ENCODE results near the gene WDHD1. TPM values are rescaled to one million over a fixed set of nuclear protein-coding genes. Genes with fewer than 3 reads are reported as not detected.
"Not testable (repeated sequence)": the region's sequence is repeated elsewhere in the genome, so short reads cannot be mapped to it uniquely, and the experiment has no call there.

The WDHD1 gene, protein sequence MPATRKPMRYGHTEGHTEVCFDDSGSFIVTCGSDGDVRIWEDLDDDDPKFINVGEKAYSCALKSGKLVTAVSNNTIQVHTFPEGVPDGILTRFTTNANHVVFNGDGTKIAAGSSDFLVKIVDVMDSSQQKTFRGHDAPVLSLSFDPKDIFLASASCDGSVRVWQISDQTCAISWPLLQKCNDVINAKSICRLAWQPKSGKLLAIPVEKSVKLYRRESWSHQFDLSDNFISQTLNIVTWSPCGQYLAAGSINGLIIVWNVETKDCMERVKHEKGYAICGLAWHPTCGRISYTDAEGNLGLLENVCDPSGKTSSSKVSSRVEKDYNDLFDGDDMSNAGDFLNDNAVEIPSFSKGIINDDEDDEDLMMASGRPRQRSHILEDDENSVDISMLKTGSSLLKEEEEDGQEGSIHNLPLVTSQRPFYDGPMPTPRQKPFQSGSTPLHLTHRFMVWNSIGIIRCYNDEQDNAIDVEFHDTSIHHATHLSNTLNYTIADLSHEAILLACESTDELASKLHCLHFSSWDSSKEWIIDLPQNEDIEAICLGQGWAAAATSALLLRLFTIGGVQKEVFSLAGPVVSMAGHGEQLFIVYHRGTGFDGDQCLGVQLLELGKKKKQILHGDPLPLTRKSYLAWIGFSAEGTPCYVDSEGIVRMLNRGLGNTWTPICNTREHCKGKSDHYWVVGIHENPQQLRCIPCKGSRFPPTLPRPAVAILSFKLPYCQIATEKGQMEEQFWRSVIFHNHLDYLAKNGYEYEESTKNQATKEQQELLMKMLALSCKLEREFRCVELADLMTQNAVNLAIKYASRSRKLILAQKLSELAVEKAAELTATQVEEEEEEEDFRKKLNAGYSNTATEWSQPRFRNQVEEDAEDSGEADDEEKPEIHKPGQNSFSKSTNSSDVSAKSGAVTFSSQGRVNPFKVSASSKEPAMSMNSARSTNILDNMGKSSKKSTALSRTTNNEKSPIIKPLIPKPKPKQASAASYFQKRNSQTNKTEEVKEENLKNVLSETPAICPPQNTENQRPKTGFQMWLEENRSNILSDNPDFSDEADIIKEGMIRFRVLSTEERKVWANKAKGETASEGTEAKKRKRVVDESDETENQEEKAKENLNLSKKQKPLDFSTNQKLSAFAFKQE
- total RNA-seq, result 1.3 TPM

DNA sequence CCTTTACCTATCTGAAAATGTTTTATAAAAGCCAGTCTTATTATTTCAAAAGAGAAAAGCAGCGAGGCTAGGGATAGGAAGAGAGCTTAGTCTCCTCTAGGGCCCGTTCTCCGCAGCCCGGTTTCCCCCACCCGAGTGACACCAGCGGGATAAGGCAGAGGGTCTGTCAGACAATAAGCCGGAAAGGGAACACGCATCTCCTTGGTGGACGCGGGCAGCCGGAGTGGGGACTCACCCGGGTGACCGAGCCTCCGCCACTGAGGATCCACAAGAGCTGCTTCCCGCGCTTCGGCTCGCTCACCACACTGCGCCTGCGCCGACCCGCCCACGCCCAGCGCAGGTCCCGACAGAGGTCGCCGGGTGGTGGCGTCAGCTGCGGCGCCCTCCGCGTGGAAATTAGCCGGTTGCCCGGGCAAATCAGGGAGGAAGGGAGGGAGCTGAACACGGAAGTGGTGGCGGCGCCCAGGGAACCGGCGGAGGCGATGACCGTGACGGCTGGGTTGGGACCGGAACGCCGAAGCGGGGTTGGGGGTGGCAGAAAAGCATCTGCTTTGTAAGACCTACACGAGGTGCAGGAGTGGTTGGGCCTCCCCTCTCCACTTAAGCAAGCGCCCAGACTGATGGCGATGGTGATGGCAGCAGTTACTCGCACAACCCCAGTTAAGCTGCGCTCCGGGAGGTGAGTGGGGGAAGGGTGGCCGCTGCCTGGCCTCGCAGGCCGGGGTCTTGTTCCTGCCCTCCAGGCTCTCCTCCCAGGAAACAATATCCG, at the start of gene WDHD1, which contains the start of gene SOCS4:
TSS of gene WDHD1 (minus strand) at position 307 of the 769 bp plus-strand sequence. CDS start 312 bp downstream, outside the sequence.
TSS of gene SOCS4 (plus strand) at position 444 of the 769 bp plus-strand sequence. CDS start 15,806 bp downstream, outside the sequence.
- DNase-seq (ENCODE audit: low spot score) (peak; percentile 97), ATAC-seq (peak; percentile 99)

DNA sequence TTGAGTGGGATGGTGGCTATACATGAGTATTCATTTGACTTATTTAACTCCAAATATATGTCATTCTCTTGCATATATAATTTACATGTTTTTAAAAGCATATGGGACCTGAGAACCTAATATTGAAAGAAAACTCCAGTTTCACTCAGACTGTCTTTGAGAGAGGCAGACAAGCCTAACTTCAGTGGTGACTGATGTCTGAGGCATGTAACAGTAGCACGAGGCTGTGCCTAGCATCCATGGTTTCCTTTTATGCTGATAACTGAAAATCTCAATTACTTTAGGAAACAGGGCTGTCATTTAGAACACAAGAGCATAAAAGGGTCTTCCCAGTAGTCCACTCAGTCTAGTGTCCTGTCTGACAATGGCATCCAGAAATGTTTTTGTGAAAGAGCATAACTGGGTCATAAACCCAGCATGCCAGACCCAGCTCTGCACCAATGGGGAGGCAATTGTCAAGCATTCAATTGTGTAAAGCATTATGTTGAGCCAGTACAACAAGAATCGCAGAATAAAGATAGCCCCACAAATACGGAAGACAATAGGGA, 48.8 kb upstream of the WDHD1 start:
- ATAC-seq (no peak), DNase-seq (ENCODE audit: low spot score) (no peak)

DNA sequence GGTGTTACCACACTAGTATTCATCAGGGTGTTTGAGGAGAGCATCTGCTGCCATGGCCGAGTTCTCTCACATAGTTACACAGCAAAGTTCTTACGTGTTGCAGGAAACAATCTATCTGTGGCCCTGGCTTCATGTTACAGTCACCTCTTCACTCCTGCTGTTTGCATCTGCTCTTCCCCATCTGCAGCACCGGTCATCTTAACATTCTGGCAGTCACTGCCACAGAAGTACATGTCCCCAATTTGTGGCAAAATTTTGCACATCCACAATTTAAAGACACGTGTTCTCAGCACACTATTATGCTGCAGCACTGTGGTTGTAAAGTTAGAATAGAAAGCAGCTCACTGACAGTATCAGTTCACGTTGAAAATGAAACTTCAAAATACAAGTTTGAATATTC, 47.8 kb upstream of the WDHD1 start:
- no peak for ATAC-seq
- DNase-seq (ENCODE audit: low spot score), result no peak

DNA sequence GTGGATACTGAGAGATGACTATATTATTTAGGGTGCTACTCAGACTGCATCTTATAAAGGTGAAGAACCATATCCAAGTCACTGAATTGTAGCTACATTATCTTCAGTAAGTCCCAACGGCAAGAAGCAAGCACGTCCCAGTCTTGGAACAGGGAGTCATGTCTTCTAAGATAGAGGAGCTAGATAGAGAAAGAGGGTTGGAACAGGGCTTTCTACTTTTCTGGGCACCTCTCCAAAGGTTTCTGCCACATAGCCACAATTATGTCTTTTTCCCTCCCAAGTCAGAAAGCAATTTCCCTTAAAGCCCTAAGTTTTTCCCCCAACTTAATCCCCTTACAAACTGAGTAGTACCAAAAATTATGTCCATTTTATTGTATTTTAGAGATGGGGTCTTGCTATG, 47.0 kb upstream of the WDHD1 start:
- ATAC-seq, result no peak
- no peak for DNase-seq (ENCODE audit: low spot score)

DNA sequence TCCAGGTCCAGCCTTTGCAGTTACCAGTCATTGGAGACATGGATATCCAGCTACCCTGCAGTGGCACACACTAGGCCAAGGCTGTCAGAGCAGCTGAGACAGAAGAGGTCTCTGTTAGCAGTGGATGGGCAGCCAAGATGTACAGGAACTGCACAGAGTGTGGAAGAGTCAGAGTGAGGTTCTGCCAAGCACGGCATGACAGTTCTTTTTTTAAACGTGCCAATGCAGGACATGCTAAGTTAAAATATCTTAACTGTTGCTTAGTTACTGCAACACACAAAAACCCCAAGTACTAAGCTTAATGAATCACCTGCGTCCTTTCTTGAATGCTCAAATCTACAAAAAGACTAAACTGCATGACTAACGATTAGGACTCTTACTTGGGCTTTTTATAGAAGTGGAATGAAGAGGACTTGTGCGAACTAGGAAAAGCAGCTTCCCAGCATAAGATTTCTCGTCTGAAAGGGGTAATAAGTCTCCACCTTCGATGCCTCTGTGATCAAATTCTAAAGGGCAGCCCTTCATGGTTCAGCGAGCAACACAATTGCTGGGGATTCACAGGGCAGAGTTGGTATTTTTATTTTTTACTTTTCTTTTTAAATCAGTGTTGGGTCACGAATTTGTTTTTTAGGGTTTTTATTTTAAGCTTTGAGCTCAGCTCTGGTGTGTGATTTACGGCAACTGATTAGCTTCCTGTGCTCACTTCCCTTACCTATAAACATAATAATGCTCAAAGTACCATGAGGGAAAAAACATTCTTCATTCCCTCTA, 45.2 kb upstream of the WDHD1 start:
- ATAC-seq, result no peak

DNA sequence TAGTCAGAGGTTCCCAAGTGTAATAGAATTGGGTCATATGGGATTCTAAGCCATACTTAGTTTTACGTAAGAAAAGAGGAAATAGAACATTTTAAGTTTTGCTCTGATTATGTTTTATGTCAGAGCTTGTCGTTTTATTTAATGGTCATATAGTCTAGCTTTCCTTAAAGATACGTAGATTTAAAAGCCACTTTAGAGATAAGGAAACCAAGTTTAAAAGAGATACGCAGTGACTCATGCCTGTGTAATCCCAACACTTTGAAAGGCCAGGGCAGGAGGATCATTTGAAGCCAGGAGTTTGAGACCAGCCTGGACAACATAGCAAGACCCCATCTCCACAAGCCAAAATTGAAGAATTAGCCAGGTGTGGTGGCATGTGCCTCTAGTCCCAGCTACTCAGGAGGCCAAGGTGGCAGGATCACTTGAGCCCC, 44.1 kb upstream of the WDHD1 start:
- DNase-seq (ENCODE audit: low spot score) (no peak), ATAC-seq (no peak)

More for the DNA sequence above, 45.2 kb upstream of the WDHD1 start:
- DNase-seq (ENCODE audit: low spot score), result no peak

DNA sequence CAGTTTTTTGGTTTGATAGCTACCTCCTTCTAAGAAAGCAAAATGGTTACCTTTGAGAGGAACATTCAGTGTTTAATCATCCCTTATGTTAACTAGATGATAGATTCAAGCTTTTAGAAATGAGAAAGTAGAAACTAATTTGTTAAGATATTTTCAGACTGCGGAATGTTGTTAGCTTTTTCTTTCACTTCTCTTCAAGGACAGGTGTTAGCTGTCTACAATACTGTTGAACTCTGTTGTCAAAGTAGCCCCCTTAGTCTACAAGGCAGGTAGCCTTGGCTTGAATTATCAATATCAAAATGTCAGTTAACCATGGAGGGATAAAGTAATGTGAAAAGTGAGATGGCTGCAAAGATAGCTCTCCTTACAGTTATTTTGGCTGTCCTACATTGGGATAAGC, 39.3 kb upstream of the WDHD1 start:
- ATAC-seq, result no peak
- no peak for DNase-seq (ENCODE audit: low spot score)

DNA sequence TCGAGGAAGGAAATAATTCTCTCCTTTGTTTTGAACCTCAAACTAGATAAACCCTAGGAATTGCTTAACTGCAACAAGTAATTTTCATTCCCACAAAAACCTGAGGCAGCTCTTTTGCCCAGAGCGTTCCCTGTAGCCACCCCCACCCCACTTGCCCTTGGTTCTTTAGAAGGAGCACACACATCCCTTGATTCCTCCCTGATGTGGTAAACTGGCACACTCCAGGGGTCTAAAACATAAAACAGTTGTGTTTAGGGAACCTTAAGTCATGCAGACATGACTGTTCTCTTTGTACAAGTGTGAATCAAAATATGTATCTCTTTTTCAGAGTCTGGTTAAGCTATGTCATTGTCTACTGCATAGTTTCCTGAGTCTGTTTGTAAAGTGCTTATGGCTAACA, 38.5 kb upstream of the WDHD1 start:
- DNase-seq (ENCODE audit: low spot score) (no peak), ATAC-seq (no peak)

DNA sequence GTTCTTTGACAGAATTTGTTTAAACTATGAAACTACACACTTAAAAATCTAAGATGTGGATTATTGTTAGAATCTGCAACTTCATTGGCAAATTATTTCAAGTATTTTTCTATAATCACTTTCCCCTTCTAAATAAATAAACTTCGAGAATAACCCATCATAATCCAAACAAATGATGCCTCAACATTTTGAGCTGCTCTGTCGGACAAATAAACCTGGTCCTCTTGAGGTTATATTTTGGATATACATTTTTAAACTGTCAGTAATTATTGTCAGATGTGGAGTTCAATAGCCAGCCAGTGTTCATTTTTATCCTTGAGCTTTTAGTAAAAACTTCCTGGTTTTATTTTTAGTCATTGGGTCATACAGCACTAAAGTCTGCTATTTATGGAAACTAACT, 38.0 kb upstream of the WDHD1 start:
- DNase-seq (ENCODE audit: low spot score); ATAC-seq: not testable (repeated sequence)

DNA sequence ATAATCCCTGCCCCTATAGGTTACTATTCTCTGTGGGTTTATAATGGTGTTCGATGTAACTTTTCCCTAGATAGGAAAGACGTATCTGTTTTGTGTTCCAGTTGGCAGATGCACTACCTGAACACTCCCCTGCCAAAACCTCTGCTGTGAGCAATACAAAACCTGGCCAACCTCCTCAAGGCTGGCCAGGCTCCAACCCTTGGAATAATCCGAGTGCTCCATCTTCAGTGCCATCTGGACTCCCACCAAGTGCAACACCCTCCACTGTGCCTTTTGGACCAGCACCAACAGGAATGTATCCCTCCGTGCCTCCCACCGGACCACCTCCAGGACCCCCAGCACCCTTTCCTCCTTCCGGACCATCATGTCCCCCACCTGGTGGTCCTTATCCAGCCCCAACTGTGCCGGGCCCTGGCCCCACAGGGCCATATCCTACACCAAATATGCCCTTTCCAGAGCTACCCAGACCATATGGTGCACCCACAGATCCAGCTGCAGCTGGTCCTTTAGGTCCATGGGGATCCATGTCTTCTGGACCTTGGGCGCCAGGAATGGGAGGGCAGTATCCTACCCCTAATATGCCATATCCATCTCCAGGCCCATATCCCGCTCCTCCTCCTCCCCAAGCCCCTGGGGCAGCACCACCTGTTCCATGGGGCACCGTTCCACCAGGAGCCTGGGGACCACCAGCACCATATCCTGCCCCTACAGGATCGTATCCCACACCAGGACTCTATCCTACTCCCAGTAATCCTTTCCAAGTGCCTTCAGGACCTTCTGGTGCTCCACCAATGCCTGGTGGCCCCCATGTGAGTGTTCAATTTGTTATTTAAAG, 35.8 kb upstream of the WDHD1 start:
- peak; percentile 86 for ATAC-seq
- DNase-seq (ENCODE audit: low spot score), result peak; percentile 56

DNA sequence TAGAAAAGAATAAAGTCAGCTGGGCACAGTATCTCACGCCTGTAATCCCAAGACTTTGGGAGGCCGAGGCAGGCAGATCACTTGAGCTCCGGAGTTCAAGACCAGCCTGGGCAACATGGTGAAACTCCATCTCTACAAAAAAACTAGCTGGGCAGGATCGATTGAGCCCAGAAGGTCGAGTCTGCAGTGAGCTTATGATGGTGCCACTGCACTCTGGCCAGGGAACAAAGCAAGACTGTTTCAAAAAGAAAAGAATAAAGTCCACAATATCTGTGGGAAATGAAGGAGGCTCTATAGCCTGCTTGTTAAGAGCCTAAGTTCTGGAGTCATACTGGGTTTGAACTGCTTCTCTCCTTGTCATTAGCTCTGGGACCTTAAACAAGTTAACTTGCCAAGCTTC, 32.4 kb upstream of the WDHD1 start:
- ATAC-seq, result peak; percentile 50
- DNase-seq (ENCODE audit: low spot score), result no peak

DNA sequence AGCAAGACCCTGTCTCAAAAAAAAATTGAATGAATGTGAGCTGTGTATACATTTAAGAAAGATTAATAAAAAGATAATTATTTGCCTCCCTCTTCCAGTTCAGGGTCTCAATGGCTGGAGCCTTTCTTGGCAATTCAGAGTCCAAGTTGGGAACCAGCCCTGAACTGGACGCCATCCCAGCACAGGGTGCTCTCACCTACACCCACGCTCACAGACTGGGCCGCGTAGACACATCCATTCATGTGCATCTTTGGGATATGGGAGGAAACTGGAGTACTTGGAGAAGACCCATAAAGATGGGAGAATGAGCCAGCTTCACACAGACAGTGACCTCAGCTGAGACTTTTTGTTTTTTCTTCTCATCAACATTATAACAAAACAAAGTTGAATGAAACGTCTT, 31.0 kb upstream of the WDHD1 start:
- no peak for ATAC-seq

DNA sequence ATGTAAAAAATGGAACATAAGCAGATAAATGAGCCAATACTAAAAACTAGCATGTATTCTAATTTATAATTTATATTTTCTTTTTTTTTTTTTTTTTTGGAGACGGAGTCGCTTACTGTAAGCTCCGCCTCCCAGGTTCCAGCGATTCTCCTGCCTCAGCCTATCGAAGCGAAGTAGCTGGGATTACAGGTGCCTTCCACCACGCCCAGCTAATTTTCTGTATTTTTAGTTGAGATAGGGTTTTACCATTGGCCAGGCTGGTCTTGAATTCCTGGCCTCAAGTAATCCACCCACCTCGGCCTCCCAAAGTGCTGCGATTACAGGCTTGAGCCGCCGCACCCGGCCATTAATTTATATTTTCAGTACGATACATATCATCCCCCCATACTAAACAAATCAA, 27.2 kb upstream of the WDHD1 start:
- ATAC-seq (no peak), DNase-seq (ENCODE audit: low spot score) (no peak)

More for the DNA sequence above, 31.0 kb upstream of the WDHD1 start:
- DNase-seq (ENCODE audit: low spot score), result no peak

DNA sequence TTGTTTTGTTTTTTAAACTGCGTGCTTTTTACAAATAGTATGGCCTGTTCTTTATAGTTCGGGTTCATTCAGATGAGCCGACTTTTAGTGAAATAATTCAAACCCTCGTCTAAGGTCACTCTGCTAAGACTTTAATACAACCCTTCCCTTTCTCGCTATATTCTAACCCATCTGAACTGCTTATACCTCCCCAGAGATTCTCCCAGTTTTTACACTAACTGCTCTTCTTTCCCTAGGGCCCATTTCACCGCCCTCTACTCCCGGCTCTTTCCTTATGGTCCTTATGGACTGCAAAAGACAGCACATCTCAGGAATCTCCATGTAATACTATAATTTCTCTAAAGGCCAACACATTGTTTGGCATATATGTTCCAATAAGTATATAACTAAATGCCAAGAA, 26.6 kb upstream of the WDHD1 start:
- DNase-seq (ENCODE audit: low spot score) (no peak), ATAC-seq (no peak)

DNA sequence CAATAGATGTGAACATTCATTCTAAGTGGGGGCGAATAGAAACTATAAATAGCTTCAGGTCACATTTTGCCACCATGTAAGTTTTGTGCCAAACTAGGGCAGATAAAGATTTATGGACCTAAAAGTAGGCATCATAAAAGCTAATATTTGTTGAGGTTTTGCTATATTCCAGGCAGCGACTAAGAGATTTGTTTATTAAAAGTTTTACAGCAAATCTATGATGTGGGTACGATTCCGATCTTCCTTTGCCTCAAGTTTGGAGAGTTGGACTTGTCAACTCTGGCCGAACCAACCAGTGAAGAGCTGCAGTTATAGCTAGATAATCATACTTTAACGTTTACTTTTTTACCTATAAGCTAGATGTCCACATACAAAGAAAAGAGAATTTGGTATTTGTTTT, 26.1 kb upstream of the WDHD1 start:
- ATAC-seq (no peak), DNase-seq (ENCODE audit: low spot score) (no peak)

DNA sequence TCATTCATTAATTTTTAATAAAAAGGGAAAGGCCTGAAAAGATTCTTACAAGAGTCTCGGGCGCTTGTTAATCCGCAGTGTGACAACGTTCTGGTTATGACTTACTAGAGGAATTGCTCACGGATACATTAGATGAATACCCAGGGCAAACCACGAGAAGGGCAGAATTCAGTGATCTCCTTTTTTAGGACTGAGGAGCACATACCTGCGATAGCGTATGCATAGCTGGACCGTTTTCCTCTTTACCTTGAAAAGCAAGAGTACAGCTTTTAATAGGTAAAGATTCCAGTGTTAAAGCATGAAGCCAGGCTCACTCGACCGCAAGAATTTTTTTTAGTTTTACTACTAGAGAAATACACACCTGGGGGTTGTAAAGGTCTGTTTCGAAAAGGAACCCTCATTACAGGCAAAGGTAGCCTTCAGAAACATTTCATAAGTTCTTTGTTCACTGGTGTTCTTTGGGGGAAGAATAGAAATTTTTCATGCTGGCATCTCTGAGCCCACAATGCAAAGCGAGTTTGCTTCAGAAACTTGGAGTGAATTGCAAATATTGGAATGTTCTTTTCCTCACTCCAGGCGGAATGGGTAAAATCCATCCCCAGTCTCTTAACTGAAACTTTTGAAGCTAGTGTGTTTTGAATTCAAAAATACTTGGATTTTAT, 25.5 kb upstream of the WDHD1 start:
- DNase-seq (ENCODE audit: low spot score) (no peak), ATAC-seq (no peak)

DNA sequence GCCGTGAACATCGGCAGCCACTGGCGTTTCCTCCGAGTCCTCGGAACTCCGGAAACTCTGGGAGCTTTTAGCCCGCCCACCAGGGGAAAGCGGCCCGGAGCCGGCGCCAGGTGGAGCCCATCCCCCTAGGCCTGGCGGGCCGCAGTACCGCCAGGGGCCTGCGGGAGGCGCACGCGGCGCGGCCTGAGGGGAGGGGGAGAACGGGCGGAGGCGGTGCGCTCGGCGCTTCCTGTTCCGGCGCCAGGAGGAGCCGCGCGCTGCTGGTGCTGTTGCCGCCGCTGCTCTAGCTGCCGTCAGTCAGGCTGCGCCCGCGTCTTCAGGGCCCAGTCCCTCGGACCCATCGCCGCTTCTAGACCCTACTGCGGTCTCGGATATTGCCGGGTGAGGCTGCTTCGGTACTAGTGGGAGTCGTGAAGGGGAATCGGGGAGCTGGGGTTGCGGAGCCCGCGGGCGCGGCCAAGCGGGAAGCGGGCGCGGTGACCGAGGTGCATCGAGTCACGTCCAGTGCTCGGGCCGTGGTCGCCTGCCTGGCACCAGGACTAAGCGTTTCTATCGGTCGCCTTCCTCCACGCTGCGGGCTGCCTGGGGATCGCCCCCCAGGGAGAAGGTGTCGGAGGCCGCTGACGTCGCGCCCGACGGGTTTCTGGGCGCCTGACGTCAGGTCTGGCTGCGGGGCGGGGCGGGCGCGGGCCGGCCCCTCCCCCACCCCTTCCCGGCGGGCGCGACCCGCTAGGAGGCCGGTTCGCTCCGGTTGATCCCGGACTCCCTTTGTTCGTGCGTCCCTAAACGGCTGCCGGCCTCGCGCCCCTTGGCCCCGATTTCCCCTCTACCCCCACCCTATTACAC, 24.7 kb upstream of the WDHD1 start, which contains the start of gene MAPK1IP1L:
TSS of gene MAPK1IP1L (plus strand) at position 225 of the 846 bp plus-strand sequence. CDS start 10,037 bp downstream, outside the sequence.
- DNase-seq (ENCODE audit: low spot score) (peak; percentile 94), ATAC-seq (peak; percentile 98)

All from left lobe of liver (tissue), 2 donors.